Measurements from ENCODE around the gene OR2C3. TPM values are rescaled to one million over a fixed set of nuclear protein-coding genes. Genes with fewer than 3 reads are reported as not detected.

The OR2C3 gene
- total RNA-seq, 1 experiment from 2014 or later, result not detected

GRCh38 chr1:247475793-247476192 lies 60.4 kb downstream of the OR2C3 start:
- Histone ChIP-seq H3K36me3 (ENCODE audit: low read depth) (no peaks in the 10 kb centered on the region), H3K9me2 (ENCODE audit: insufficient read depth) (no peaks in the 10 kb centered on the region), H4K20me1 (ENCODE audit: insufficient read depth) (no peaks in the 10 kb centered on the region), H3K4me1 (replicated peaks; ENCODE audit: insufficient read depth) (no peaks in the 10 kb centered on the region), H3K79me2 (ENCODE audit: low read depth) (no peaks in the 10 kb centered on the region), H3K4me3 (no peak overlapping the region), H3K27ac (no peak overlapping the region), H3K27me3 (ENCODE audit: insufficient read depth, low read depth) (peaks cover 4% of the 10 kb centered on the region), H3K4me2 (no peak overlapping the region), H2AFZ (no peak overlapping the region), H3F3A (ENCODE audit: insufficient read depth, low read depth) (no peaks in the 10 kb centered on the region), H3K9me3 (ENCODE audit: insufficient read depth, low read depth) (no peaks in the 10 kb centered on the region)
- no TSS peak for BruUV-seq (replicated peaks)
- POLR2A ChIA-PET (ENCODE audit: unreplicated experiment), result no interaction called here
- no peak for TF ChIP-seq CTCF (conservative IDR thresholded peaks at IDR 0.05)
- DNase-seq, result no peak
- CTCF ChIA-PET, result no interaction called here
- intact Hi-C loops (cut with micrococcal nuclease; ENCODE audit: unreplicated experiment), result no loop called here

Other genes with a start within 250 kb of the OR2C3 start
- 37.6 and 56.8 TPM in 2 replicates for gene ZNF496, start 204.6 kb downstream of the OR2C3 start, total RNA-seq (2021)
- 0.30 TPM in 1 of 2 replicates, not detected in the other for gene NLRP3, start 120.3 kb downstream of the OR2C3 start, total RNA-seq (2021)
- not detected in 2 replicates for gene OR2B11, start 78.3 kb downstream of the OR2C3 start, total RNA-seq (2021)
- not detected in 2 replicates for gene GCSAML, start 12.7 kb upstream of the OR2C3 start, total RNA-seq (2021)
- gene OR2G2, start 51.9 kb upstream of the OR2C3 start, total RNA-seq (2021), result not detected in 2 replicates
- gene OR2G3, start 69.1 kb upstream of the OR2C3 start, total RNA-seq (2021), result not detected in 2 replicates
- not detected in 2 replicates for gene OR13G1, start 143.3 kb upstream of the OR2C3 start, total RNA-seq (2021)
- not detected in 2 replicates for gene OR6F1, start 180.2 kb upstream of the OR2C3 start, total RNA-seq (2021)
- not detected in 2 replicates for gene OR14K1, start 202.2 kb upstream of the OR2C3 start, total RNA-seq (2021)
- not detected in 2 replicates for gene OR14A2, start 211.7 kb upstream of the OR2C3 start, total RNA-seq (2021)
- not detected in 2 replicates for gene OR1C1, start 224.1 kb upstream of the OR2C3 start, total RNA-seq (2021)